GM18870 (cell line): Measurements from ENCODE around the gene POU2AF3.

Experiments used
- ATAC-seq: cut with Tn5 transposase; IDR thresholded peaks from one replicate; pipeline ENCODE4 v1.9.1; 2021; ENCODE audit warnings: moderate library complexity; ENCODE audit not compliant: unreplicated experiment

Gene POU2AF3

DNA sequence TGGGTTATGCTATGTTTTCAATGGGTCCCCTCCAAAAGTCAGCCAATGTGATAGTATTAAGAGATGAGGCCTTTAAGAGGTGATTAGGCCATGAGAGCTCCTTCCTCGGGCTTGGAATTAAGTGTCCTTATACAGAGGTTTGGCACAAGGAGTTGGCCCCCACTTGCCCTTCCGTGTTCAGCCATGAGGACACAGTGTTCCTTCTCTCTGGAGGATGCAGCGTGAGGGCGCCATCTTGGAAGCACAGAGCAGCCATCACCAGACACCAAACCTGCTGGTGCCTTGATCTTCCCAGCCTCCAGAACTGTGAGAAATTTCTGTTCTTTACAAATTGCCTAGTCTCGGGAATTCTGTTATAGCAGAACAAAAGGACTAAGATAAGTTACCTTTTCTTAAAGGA lies 26.9 kb downstream of the POU2AF3 start:
- ATAC-seq = no peak

DNA sequence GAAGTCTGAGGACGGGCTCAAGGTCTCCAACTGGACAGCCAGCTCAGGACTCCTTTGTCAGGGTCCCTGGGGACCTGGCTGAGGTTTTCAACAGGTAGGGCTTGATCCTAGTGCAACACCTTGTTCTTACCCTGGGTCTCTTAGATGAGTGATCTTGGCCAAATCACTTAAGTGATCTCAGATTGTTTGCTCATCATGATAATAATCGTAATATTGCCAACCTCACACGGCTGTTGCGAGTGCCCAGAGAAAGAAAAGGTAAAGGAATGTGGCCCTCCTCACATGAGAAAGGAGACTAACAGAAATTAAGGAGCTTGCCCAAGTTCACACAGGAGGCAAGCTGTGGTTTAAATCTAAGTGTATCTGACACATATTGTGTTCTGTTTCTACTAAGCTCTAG lies 28.5 kb downstream of the POU2AF3 start:
- no peak for ATAC-seq

DNA sequence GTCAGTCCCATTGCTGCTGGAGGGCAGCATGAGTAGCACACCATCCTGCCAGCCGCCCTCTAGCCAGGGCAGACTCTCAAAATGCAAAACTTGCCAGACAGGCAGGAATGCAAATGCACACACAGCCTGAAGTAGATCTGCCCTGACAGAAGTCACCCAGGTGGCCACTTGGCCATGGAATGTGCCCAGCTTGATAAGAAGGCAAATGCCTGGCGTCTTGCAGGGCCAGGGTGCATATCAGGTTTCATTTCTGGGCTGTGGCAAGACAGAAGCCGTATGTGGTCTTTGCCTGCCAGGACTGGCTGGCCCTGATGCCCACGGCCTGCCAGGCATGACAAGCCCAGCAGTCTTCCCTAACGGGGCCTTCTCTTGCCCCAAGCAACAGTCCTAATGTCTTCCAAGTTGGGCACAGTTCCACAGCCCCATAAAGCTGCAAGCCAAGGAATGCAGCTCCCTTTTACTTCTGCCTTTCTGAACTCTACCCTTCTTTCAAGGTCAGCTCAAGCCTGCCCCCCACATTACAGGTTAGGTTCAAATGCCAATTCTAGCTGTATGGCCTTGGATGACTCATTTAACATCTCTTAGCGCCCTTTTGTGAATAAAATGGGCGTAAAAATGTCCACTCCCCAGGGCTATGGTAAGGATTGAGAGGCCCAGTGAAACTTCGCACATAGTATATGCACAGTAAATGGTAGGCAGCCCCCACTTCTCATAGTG lies 29.7 kb downstream of the POU2AF3 start:
- ATAC-seq = no peak

DNA sequence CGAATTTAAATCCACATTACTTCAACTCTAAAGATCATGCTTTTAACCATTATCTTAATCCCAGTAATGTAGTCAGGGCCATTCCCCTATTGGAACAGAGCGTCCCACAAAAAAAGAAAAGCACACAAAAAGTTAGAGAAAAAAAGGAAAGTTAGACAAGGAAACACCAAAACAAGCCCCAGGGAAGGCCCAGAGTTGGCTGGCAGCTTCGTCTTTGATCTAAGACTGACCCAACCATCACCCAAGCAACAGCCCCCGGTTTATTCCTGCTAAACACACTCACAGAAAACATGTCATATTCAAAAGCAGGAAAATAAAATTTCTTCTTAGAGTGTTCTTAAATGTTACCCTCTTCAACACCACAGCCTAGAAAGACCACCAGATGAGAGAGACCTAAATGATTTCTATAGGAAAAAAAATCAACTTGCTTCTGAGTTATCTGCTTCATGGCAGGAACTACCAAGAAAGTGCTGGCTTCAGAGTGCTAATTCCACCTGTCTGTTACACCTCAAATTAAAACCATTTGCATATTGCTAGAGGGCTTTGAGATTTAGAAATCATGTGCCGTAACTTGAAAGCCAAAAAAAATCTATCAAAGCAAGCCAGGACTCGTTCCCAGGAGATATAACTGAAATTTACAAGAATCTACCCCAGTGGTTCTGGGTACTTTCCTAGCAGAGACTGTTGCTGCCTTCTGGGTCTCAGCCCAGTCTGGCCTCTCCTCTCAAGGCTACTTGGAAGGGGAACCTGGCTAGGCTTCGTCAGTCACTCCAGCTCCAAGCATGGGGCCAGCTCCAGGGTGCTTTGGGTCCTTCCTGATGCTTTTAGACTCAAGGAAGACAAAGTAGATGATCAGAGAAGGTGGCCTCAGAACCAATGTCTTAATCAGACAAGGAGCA lies 31.2 kb downstream of the POU2AF3 start:
- no peak for ATAC-seq

DNA sequence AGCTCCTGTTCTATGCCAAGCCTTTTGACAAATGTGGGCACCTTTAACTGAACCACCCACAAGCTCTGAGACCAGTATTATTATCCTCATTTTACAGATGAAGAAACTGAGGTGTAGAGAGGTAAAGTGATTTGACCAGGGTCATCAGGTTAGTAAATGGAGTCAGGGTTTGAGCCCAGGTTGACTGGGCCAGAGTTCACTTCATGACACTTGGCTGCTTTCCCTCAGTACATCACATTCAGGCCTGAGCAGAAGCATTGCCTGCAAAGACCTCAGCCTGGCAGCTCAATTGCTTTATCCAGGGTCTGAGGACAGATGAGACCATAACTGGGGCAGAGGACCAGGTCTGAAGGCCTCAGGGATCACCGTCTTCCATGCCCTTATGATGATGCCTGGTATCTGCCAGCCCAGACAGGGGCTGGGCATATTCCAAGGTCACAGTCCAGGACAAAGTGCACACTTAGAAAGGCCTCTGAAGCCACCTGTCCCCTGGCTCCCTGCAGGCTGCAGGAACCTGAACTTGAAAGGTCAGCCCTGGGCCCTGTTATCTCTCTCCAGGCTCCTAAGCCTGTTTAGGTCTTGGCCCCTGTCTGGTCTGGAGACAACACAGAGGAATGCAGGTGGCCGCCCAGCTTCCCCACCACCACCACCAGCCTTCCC lies 32.0 kb downstream of the POU2AF3 start:
- no peak for ATAC-seq

DNA sequence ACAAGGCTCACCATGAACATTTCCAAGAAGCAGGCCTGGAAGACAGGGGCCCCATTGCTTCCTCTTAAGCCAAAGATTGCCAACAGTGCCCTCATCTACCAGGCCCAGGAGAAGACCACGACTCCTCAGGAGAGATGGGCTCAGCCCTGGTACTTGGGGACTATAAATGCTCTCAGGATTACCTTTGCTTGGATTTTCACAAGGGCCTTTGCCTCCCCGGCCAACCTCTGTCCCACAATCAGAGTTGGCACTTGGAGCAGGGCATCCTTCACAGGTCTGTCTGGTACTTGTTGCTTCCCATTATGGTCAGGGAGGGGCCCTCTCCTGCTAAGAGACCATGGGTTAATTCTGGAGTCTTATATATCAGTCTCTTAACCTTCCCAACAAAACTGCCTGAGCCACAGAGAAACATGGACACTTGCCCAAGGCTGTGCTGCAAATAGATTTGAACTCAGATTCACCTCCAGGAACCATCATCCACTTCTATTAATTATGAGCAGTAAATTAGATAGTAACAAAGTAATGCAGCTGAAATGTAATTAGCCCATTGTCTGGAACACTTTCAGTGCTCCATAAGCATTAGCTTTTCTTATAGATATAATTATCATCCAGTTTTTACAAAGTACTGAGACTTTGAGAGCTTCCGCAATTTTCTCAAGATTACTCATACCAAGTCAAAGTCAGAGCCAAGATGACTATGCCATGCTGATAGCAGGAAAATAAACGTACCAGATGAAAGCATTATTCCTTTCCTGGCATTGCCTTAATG lies 33.5 kb downstream of the POU2AF3 start:
- ATAC-seq = no peak

DNA sequence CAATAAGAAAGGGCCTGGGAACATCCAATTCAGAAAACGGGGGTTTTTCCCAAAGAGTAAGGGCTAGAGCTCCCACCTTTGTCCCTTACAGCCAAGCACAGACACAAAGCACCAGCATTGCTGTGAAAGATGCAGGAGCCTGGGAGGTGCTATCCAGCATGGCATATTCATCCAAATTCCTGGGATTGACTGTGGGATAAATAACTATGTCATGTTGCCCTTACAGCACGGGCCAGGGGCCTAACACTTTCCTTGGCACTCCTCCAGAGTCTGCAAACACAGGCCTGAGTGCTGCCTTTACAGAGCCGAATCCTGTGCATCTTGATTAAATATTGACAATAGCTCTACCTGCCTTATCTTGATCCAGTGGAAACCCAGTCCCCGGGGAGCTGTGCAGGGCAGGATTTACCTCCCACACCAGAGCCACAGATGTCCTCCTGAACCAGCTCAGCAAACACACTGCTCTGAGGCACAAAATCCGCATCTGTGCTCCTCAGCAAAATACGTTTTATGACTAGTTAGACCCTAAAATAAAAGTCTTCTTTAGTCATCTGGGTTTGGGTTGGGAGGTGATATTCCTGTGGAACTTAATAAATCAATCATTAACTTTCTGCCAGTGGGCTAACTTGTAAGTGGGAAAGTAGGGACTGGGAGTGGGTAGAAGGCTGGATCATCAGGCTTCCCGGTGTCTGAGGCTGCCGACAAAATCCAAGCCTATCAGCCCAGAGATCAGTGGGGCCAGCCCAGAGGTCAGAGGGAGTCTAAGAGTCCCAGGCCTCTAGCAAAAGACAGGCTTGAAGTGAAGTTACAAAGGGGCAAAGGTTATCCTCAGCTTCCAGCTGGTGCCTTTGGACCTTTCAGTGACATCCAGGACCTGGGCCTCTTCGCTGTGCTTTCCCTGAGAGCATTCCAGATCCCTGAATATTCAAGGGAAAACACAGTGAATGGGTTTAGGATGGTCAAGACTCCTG lies 36.5 kb downstream of the POU2AF3 start:
- no peak for ATAC-seq

DNA sequence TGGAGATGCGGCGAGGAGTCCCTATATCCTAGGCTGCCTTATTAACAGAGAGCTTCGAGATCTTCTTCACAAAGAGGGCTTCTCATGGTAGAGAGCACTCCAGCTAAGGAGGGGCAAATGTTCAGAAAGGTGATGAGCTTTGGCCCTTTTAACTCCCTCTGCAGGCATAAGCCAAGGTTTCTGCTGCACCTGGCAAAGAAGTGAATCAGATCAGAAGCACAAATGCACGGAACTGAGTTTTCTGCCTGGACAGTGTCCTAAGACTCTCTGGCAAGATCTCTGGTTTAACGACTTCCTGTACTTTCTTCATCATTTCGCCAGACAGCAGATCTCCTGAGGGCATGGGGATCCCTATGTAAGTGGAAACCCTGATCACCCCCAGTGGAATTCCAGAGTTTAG lies 37.2 kb downstream of the POU2AF3 start:
- no peak for ATAC-seq

DNA sequence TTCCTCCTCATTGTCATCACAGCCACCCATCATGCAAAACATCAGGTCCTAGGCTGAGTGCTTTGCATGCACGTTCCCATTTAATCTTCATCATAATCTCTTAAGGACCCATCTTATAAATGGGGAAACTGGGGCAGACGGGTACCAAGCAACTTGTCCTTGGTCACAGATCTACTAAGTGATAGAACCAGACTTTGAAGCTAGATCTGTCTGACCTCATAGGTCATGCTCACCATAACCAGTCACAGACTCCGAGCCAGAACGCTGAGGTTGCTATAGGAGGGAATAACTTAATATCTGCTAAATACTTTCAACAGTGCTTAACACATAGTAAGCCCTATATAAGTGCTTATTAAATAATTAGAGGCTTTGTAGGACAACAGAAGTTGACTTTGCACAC lies 37.7 kb downstream of the POU2AF3 start:
- ATAC-seq = no peak

DNA sequence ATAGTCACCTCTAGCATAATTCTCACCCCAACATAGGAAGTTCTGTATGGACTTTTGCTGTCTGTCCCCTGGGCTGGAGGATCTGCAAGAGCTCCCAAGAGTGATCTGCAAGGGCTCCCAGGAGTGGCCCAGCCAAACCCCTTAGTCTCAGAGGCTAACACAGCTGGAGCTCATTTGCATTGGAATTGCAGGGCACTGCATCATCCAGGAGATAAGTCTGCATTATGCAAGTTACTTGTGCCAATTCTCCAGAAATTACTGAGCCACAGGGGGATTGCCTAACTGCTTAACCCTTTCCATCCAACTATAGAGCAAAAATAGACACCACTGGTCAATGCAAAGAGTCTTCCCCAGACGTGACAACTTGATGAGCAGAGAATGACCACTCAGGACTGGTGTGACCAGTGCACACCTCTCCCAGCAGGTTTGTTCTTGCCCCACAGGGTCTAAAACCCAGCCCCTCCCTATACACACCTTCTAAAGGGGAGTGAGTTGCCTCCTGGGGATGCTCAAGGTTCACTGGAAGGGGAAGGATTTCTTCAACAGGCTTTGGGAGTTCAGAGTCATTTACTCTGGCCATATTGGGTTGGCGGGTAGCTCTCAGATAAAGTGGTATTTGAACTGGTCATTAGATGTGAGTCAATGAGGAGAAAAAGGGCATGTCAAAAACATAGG lies 38.4 kb downstream of the POU2AF3 start:
- no peak for ATAC-seq

DNA sequence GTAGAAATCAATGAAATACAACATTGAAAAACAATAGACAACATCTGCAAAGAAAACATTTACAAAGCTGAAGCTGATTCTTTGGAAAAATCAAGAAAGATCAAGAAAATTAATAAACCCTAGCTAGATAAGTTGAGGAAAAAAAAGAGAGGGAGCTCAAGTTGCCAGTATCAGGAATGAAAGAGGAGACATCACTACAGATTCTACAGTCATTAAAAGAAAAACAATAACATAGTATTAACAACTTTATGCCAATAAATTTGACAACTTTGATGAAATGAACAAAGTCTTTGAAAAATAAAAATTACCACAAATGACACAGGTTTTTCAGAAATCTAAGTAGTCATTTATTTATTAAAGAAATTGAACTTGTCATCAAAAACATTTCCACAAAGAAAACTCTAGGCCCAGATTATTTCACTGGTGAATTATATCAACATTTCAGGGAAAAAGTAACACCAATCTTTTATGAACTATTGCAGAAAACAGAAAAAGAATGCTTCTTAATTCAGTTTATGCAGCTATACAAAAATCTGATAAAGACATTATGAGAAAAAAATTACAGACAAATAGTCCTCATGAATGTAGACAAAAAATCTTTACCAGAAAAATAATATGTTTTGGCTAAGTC lies 41.5 kb downstream of the POU2AF3 start:
- ATAC-seq = no peak

DNA sequence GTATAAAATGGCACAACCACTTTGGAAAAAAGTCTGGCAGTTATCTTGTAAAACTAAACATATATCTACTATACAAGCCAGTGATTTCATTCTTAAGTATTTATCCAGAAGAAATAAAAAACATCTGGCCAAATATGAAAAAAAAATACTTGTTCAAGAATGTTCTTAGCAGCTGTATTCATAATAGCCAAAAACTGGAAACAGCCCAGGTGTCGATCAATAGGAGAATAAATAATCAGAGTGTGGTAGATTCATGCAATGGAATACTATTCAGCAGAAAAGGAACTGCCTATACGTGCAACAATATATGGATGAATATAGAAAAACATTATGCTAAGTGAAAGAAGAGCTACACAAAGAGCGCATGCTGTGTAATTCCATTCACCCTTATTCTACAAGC lies 44.0 kb downstream of the POU2AF3 start:
- no peak for ATAC-seq

DNA sequence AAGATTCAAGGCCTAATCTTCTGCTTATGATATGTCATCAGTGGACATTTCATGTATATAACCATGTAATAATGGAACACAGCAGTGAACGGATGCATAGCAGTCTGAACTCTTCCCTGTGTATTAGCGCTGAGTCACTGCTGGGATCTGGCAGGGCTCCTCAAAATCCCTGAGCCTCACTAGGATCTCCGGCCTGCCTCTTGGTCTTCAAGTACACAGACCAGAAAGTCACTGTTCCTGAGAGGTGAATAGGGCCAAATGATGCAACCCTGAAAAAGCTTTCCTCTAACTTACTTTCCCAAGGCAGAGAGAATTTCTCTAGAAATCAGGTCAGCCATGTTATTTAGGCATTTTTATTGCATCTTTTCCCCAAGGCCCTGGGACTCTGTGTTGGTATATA lies 45.7 kb downstream of the POU2AF3 start:
- no peak for ATAC-seq

DNA sequence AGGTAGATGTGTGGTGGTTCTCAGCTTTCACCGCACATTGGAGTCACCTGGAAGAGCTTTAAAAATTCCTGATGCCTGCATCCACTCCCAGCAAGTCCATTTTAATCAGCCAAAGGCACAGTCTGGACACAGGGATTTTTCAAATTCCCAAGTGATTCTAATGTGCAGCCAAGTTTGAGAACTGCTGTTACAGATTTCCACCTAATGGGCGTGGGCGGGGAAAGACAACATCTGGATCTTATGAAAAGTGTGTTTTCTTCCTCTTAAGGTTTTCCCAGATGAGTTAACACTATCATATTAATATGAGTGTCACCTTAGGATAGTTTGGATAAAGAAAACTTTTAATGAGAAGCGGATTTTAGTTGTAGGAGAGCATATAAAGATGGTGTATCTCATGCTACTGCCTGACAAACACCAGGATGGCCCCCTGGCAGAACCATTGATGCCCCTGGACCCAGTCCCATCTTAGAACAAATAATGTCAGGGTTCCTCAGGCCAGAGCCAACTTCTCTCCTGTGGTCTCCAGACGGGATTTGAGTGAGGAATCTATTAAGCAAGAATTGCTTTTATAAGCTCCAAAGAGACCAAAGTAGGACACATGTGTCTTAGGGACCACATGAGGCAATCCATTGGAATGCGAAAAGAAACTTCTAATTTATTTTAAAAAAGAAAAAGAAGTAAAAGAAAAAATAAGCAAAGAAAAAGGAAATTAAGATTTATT lies 48.8 kb downstream of the POU2AF3 start:
- ATAC-seq = no peak

DNA sequence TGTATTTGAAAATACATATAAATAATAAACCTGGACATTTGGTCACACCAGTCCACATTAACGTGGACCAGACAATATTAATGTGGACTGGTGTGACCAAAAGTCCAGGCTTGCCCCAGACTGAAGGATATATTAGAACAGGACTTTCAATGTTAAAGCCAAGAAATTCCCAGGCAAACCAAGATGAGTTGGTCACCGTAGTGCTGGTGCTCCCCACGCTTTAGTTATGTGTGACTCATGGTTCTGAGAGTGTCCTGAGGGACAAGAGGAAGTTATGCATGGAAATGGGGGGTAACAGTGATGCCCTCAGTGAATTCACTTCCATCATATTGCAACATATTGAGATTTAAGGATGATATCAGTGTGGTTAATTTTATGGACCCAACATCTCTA lies 49.4 kb downstream of the POU2AF3 start:
- ATAC-seq = no peak

DNA sequence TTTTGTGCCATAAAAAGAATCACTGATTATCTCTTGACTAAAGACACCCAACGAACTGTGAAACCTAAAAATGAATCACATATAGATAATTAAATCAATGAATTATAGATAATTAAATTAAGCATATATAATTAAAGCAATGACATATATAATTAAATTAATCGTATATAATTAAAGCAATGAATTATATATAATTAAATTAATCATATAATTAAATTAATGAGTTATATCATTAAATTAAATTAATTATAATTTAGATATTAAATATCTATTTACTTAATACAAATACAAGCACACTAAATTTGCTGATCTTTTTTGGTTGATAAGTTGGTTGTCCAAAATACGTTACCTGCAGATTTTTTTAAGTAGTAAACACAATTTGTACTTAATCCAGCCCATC lies 49.8 kb downstream of the POU2AF3 start:
- no peak for ATAC-seq

DNA sequence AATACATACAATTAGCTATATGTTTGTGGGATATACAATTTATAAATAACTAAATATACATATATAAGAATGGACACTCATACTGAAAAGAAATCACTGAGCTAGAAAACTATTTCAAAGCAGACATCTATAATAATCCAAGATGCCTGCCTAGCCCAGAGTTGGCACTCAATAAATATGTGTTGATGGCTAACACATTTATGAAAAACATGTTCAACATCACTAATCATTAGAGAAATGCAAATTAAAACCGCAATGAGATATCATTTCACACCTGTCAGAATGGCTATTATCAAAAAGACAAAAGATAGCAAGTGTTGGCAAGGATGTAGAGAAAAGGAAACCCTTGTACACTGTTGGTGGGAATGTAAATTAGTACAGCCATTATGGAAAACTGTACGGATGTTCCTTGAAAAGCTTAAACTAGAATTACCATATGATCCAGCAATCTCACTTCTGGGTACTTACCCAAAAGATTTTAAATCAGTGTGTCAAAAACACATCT lies 50.9 kb downstream of the POU2AF3 start:
- no peak for ATAC-seq

DNA sequence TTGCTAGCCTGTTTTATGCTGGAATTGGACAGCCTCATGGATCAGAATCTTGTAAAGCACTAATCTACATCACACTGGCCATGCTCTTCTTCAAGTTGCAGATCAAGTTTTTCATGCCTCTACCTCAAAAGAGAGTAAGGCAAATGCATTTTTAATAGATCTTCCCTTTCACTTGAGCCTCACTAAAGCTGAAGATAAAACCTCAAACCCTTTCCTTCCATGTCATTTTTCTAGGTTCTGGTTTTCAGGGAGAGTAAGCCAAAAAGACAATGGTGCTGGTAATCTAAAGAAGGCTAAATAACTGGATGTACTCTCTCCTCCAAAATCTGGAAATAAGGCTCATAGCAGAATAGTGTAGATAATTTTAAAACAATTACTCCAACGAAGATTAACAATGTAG lies 52.5 kb downstream of the POU2AF3 start:
- ATAC-seq = no peak
